ENCODE results near the gene RPS6KA6. TPM values are rescaled to one million over a fixed set of nuclear protein-coding genes. Genes with fewer than 3 reads are reported as not detected.

The RPS6KA6 gene
- total RNA-seq, 4 donors from 2014 or later: 0.05 to 0.40 (median 0.20) TPM

DNA sequence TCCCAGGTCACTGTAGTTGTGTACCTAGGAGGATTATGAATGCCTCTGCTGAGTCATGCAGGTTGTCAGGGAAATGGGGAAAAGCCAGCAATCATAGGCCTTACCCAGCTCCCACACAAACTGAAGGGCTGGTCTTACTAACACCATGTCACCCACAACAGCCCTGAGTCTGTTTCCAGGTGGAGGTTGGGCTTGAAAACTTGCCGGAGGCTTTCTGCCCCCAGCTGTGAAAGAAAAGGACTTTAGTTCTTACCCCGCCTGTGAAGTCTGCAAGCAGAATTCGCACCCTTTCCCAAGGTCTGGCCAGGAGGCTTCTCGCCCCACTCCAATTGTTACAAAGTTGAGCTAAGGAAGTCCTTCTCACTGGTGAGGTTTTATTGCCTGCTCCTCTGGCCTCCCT, 143.9 kb downstream of the RPS6KA6 start:
- DNase-seq (no peak), ATAC-seq (no peak)
- in situ Hi-C loops (cut with MboI; ENCODE audit: low sequenced_read_pairs in 4 of 4): no loop called here
- Histone ChIP-seq H3K9me3 (no peaks in the 10 kb centered on the region), H3K4me3 (no peak overlapping the region), H3K4me1 (no peaks in the 10 kb centered on the region), H3K36me3 (no peaks in the 10 kb centered on the region), H3K27me3 (no peaks in the 10 kb centered on the region), H3K27ac (no peak overlapping the region)
- intact Hi-C loops (cut with DNase I; ENCODE audit: low total_unique reads): no loop called here
- TF ChIP-seq CTCF (IDR thresholded peaks at IDR 0.05 in 4 of 5, conservative IDR thresholded peaks at IDR 0.05 in 1 of 5): no peak
- no peak for TF ChIP-seq POLR2A (IDR thresholded peaks at IDR 0.05)

Small RNA genes within 50 kb of the gene (microRNA-seq; reads per million reads assigned to microRNA genes)
- 0 reads per million in 2 donors for gene MIR548I4 (ENCODE audit: borderline replicate concordance in 2 of 2)

Measured in gastrocnemius medialis (tissue), 4 donors.